Adrenal gland (tissue), 19 donors: ENCODE data around the gene RPL15. TPM values are rescaled to one million over a fixed set of nuclear protein-coding genes. Genes with fewer than 3 reads are reported as not detected.

Experiments used
- DNase-seq, 7 donors: peaks; one replicate each; pipeline ENCODE4 v3.0.0-alpha.2; 2019 to 2020
- H3K27ac ChIP-seq, 5 donors: fragments of 200-600 bp; sonication (generic) in 4 of 5; 1 replicate in 3 of 5; 2 replicates in 2 of 5; pipeline versions ENCODE4 v1.5.1 to v1.8.0; 2016 to 2020; ENCODE audit warnings: mild to moderate bottlenecking in 1 of 5
- H3K27me3 ChIP-seq: fragments of 200-600 bp; 2 replicates; pipeline ENCODE4 v1.8.0; 2021
- H3K36me3 ChIP-seq, 2 donors: fragments of 200-600 bp; replicated peaks in 1 of 2; 1 replicate in 1 of 2; 2 replicates in 1 of 2; pipeline versions ENCODE4 v1.5.1 to v1.8.0; 2018 to 2022
- H3K4me1 ChIP-seq, 2 donors: fragments of 200-600 bp; replicated peaks in 1 of 2; 1 replicate in 1 of 2; 2 replicates in 1 of 2; pipeline versions ENCODE4 v1.5.1 to v1.8.0; 2018 to 2021
- H3K4me3 ChIP-seq, 4 donors: fragments of 200-600 bp; sonication (generic) in 3 of 4; one replicate each; pipeline ENCODE4 v1.5.1; 2016 to 2018
- H3K9me3 ChIP-seq, 3 donors: fragments of 200-600 bp; sonication (generic) in 1 of 3; replicated peaks in 1 of 3; 1 replicate in 2 of 3; 2 replicates in 1 of 3; pipeline versions ENCODE4 v1.5.1 to v1.8.0; 2016 to 2021
- CTCF ChIP-seq, 6 experiments: fragments of 450-650 bp in 4 of 6; fragments of 200-600 bp in 2 of 6; sonication (generic) in 1 of 6; IDR thresholded peaks; 1 replicate in 5 of 6; 2 replicates in 1 of 6; pipeline versions ENCODE4 v1.5.1 to v1.8.0; 2016 to 2021; ENCODE audit warnings: antibody characterized with exemption in 6 of 6, mild to moderate bottlenecking in 2 of 6, moderate library complexity in 1 of 6
- POLR2A ChIP-seq, 2 donors: fragments of 450-650 bp; IDR thresholded peaks; one replicate each; pipeline ENCODE4 v1.6.1; 2017; ENCODE audit warnings: antibody characterized with exemption in 2 of 2, mild to moderate bottlenecking in 2 of 2, moderate library complexity in 1 of 2
- WGBS, 4 donors: extraction: QIAGEN DNeasy Blood & Tissue Kit in 2 of 4; methylation state at CpG; one replicate each; pipeline versions ENCODE4 v1.1.5 to v1.1.7; 2013 to 2017; 5-methylcytosine and 5-hydroxymethylcytosine counted together
- intact Hi-C, 2 donors: fragments of 100-400 bp; cut with DNase I; formaldehyde crosslinking; loops; one replicate each; pipeline versions ENCODE4 v1.14.1 to v1.15.0; 2022 to 2023
- long read RNA-seq, 10 donors: library from polyadenylated mRNA in 3 of 10; unstranded in 2 of 10; stranded (forward) in 1 of 10; transcript quantifications; one replicate each; pipeline ENCODE4 v2.0.0 and lab custom pipeline, GENCODE V29; 2021 to 2026
- polyA plus RNA-seq, 3 donors: library from polyadenylated mRNA; stranded (reverse); fragments of 200-250 nt in 2 of 3; fragments of 350-450 nt in 1 of 3; fragmentation: Illumina TruSeq in 1 of 3; extraction: RNeasy Lipid Tissue Mini Kit (QIAGEN cat#74804) in 1 of 3; gene quantifications; one replicate each; pipeline ENCODE4 v1.2.3, GENCODE V29; 2013 to 2014
- total RNA-seq, 9 donors: library from RNA; depleted of rRNA in 4 of 9; stranded (reverse); fragments of >200 nt in 4 of 9; fragments of 120-200 nt in 1 of 9; fragmentation: NEBNext Ultra II Directional in 1 of 9; extraction: Animal tissue kit (Norgen Biotek cat#: 25700) in 1 of 9; gene quantifications; one replicate each; pipeline versions ENCODE4 v1.1.0 to v1.2.4, GENCODE V29; 2013 to 2023
- donor health status: healthy with polysubstance abuse.
- donor health status: Bipolar disorder and iron deficiency.
- donor health status: DM: yes; HTN: yes; CAD: no.
- donor health status: DM: no; HTN: no; CAD: no.
- donor health status: DM: no; HTN: no; CAD: no.
- donor health status: DM: yes; HTN: yes; CAD: no.

Gene RPL15
- total RNA-seq (1,000 to 10,000 TPM in 8 of 9 donors, 100 to 1,000 TPM in 1; 760 to 2,308 (median 1,723) TPM), polyA plus RNA-seq (1,000 to 10,000 TPM; 1,857 to 3,034 (median 1,896) TPM)
- long read RNA-seq, donor 1, transcript RPL15-202 (3 exons, 820 nt), result minor isoform, 103 of 1,195 reads
- long read RNA-seq, donor 1, transcript RPL15-208 (4 exons, 1,063 nt), result minor isoform, 92 of 1,195 reads
- long read RNA-seq, donor 1, transcript RPL15-201 (4 exons, 2,730 nt), result major isoform, 752 of 1,195 reads
- long read RNA-seq, donor 1, transcript RPL15-212 (2 exons, 1,785 nt), result minor isoform, 25 of 1,195 reads
- long read RNA-seq, donor 1, partial matches to known transcripts, result 181 of 1,195 reads
- long read RNA-seq, donor 1, other reads (novel, unspliced or antisense), result 16 of 1,195 reads
- long read RNA-seq, donor 2, transcript RPL15-208 (4 exons, 1,063 nt), result minor isoform, 51 of 671 reads
- long read RNA-seq, donor 2, transcript RPL15-202 (3 exons, 820 nt), result minor isoform, 77 of 671 reads
- long read RNA-seq, donor 2, transcript RPL15-212 (2 exons, 1,785 nt), result minor isoform, 20 of 671 reads
- long read RNA-seq, donor 2, transcript RPL15-201 (4 exons, 2,730 nt), result major isoform, 372 of 671 reads
- long read RNA-seq, donor 2, partial matches to known transcripts, result 132 of 671 reads
- long read RNA-seq, donor 2, other reads (novel, unspliced or antisense), result 7 of 671 reads
- long read RNA-seq, donor 3, transcript RPL15-201 (4 exons, 2,730 nt), result major isoform, 539 of 941 reads
- long read RNA-seq, donor 3, transcript RPL15-208 (4 exons, 1,063 nt), result minor isoform, 58 of 941 reads
- long read RNA-seq, donor 3, transcript RPL15-202 (3 exons, 820 nt), result minor isoform, 107 of 941 reads
- long read RNA-seq, donor 3, transcript RPL15-212 (2 exons, 1,785 nt), result minor isoform, 22 of 941 reads
- long read RNA-seq, donor 3, partial matches to known transcripts, result 190 of 941 reads
- long read RNA-seq, donor 3, other reads (novel, unspliced or antisense), result 7 of 941 reads
- long read RNA-seq, donor 4, transcript RPL15-208 (4 exons, 1,063 nt), result minor isoform, 77 of 1,215 reads
- long read RNA-seq, donor 4, transcript RPL15-202 (3 exons, 820 nt), result minor isoform, 54 of 1,215 reads
- long read RNA-seq, donor 4, transcript RPL15-201 (4 exons, 2,730 nt), result major isoform, 1,041 of 1,215 reads
- long read RNA-seq, donor 4, transcript RPL15-215 (4 exons, 824 nt), result minor isoform, 6 of 1,215 reads
- long read RNA-seq, donor 4, partial matches to known transcripts, result 3 of 1,215 reads
- long read RNA-seq, donor 4, other reads (novel, unspliced or antisense), result 24 of 1,215 reads
- long read RNA-seq, donor 5, transcript RPL15-201 (4 exons, 2,730 nt), result major isoform, 1,053 of 1,259 reads
- long read RNA-seq, donor 5, transcript RPL15-212 (2 exons, 1,785 nt), result minor isoform, 6 of 1,259 reads
- long read RNA-seq, donor 5, transcript RPL15-202 (3 exons, 820 nt), result minor isoform, 28 of 1,259 reads
- long read RNA-seq, donor 5, transcript RPL15-208 (4 exons, 1,063 nt), result minor isoform, 87 of 1,259 reads
- long read RNA-seq, donor 5, partial matches to known transcripts, result 0 of 1,259 reads
- long read RNA-seq, donor 5, other reads (novel, unspliced or antisense), result 74 of 1,259 reads
- long read RNA-seq, donor 6, transcript RPL15-202 (3 exons, 820 nt), result minor isoform, 61 of 1,084 reads
- long read RNA-seq, donor 6, transcript RPL15-212 (2 exons, 1,785 nt), result minor isoform, 5 of 1,084 reads
- long read RNA-seq, donor 6, transcript RPL15-201 (4 exons, 2,730 nt), result major isoform, 933 of 1,084 reads
- long read RNA-seq, donor 6, transcript RPL15-208 (4 exons, 1,063 nt), result minor isoform, 56 of 1,084 reads
- long read RNA-seq, donor 6, partial matches to known transcripts, result 3 of 1,084 reads
- long read RNA-seq, donor 6, other reads (novel, unspliced or antisense), result 19 of 1,084 reads
- long read RNA-seq, donor 7, transcript RPL15-201 (4 exons, 2,730 nt), result major isoform, 301 of 429 reads
- long read RNA-seq, donor 7, transcript RPL15-208 (4 exons, 1,063 nt), result minor isoform, 44 of 429 reads
- long read RNA-seq, donor 7, transcript RPL15-202 (3 exons, 820 nt), result minor isoform, 54 of 429 reads
- long read RNA-seq, donor 7, transcript RPL15-212 (2 exons, 1,785 nt), result minor isoform, 14 of 429 reads
- long read RNA-seq, donor 7, partial matches to known transcripts, result 0 of 429 reads
- long read RNA-seq, donor 7, other reads (novel, unspliced or antisense), result 5 of 429 reads
- long read RNA-seq, donor 8, transcript RPL15-208 (4 exons, 1,063 nt), result minor isoform, 91 of 1,190 reads
- long read RNA-seq, donor 8, transcript RPL15-202 (3 exons, 820 nt), result minor isoform, 121 of 1,190 reads
- long read RNA-seq, donor 8, transcript RPL15-201 (4 exons, 2,730 nt), result major isoform, 836 of 1,190 reads
- long read RNA-seq, donor 8, transcript RPL15-212 (2 exons, 1,785 nt), result minor isoform, 16 of 1,190 reads
- long read RNA-seq, donor 8, partial matches to known transcripts, result 88 of 1,190 reads
- long read RNA-seq, donor 8, other reads (novel, unspliced or antisense), result 16 of 1,190 reads
- long read RNA-seq, donor 9, transcript RPL15-201 (4 exons, 2,730 nt), result major isoform, 521 of 728 reads
- long read RNA-seq, donor 9, transcript RPL15-208 (4 exons, 1,063 nt), result minor isoform, 62 of 728 reads
- long read RNA-seq, donor 9, transcript RPL15-202 (3 exons, 820 nt), result minor isoform, 97 of 728 reads
- long read RNA-seq, donor 9, transcript RPL15-212 (2 exons, 1,785 nt), result minor isoform, 19 of 728 reads
- long read RNA-seq, donor 9, partial matches to known transcripts, result 0 of 728 reads
- long read RNA-seq, donor 9, other reads (novel, unspliced or antisense), result 16 of 728 reads
- long read RNA-seq, donor 10, transcript RPL15-208 (4 exons, 1,063 nt), result minor isoform, 47 of 536 reads
- long read RNA-seq, donor 10, transcript RPL15-212 (2 exons, 1,785 nt), result minor isoform, 9 of 536 reads
- long read RNA-seq, donor 10, transcript RPL15-201 (4 exons, 2,730 nt), result major isoform, 383 of 536 reads
- long read RNA-seq, donor 10, transcript RPL15-202 (3 exons, 820 nt), result minor isoform, 41 of 536 reads
- long read RNA-seq, donor 10, partial matches to known transcripts, result 37 of 536 reads
- long read RNA-seq, donor 10, other reads (novel, unspliced or antisense), result 7 of 536 reads

- Histone ChIP-seq H3K4me1 (peaks cover 16 to 56% of the 10 kb centered on the region in 2 donors), H3K9me3 (no peaks in the 10 kb centered on the region), H3K4me3 (peak within 1 kb of the TSS; percentile 13 to 90 (median 70)), H3K27me3 (no peaks in the 10 kb centered on the region), H3K27ac (peak within 1 kb of the TSS; percentile 76 to 99 (median 94)), H3K36me3 (peaks cover 0 to 30% of the 10 kb centered on the region in 2 donors)
- TF ChIP-seq CTCF (IDR thresholded peaks at IDR 0.05) (peak; percentile 54 to 92 (median 68)), POLR2A (IDR thresholded peaks at IDR 0.05) (peak; percentile 97 to 98)
- 0 to 1% (median 0%) methylated on average over 12 to 64 of the region's 64 CpGs for WGBS, 4 donors
- intact Hi-C loops, result no loop called here
- peak; percentile 97 to 99 (median 98) for DNase-seq
These were observed at the start of gene RPL15, which contains the start of gene NKIRAS1 for GRCh38 chr3:23916886-23917678. RPL15 (plus strand) TSS chr3:23917132; CDS start chr3:23917860, 728 bp downstream. NKIRAS1 (minus strand) TSS chr3:23916990; CDS start chr3:23910904, 6,086 bp downstream.

DNA sequence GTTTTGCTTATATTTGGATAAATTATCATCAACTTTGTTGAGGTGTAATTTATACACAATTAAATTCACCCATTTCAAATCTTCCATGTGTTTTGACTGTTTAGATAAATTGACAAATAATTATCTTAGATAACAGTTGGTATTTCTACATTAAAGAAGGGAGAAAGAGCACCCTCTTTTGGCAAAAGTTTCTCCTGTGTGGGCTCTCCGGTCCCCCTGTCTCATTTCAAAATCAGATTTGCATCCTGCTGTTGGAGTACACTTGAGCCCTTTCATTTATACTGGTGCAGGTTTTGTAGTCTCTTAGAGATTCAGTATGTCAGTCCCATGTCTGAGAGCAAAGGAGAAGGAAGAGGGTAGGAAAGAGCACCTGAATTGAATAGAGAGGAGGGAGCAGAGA, 49.5 kb upstream of the RPL15 start:
- no peaks in the 10 kb centered on the region for H3K36me3 ChIP-seq
- TF ChIP-seq CTCF (IDR thresholded peaks at IDR 0.05), result no peak
- TF ChIP-seq POLR2A (IDR thresholded peaks at IDR 0.05), result no peak
- no peak overlapping the region for H3K27ac ChIP-seq
- no peaks in the 10 kb centered on the region for H3K27me3 ChIP-seq
- DNase-seq, result no peak
- no peak overlapping the region for H3K4me3 ChIP-seq
- 52 to 78% (median 67%) methylated on average over 1 of the region's 1 CpG for WGBS, 4 donors
- peaks cover 22 to 39% of the 10 kb centered on the region in 2 donors for H3K4me1 ChIP-seq
- no peaks in the 10 kb centered on the region for H3K9me3 ChIP-seq
- intact Hi-C loops, result no loop called here
